GM12878 (cell line): ENCODE measurements around the gene DYNLT2.

Experiments
- ATF7 ChIP-seq: fragments of 450-650 bp; IDR thresholded peaks from 2 replicates; pipeline ENCODE4 v1.6.1; 2016; ENCODE audit warnings: low read depth, mild to moderate bottlenecking
- CEBPB ChIP-seq, 2 experiments: fragments of 150-350 bp in 1 of 2; IDR thresholded peaks; 2 replicates each; pipeline ENCODE4 v1.6.1; 2012 to 2014; ENCODE audit warnings: low read depth in 2 of 2, low read length in 2 of 2, borderline replicate concordance in 1 of 2, inconsistent platforms in 1 of 2
- CTCF ChIP-seq, 3 experiments: IDR thresholded peaks in 2 of 3; conservative IDR thresholded peaks in 1 of 3; 2 replicates each; pipeline ENCODE4 v1.5.1; 2011; ENCODE audit warnings: low read depth in 3 of 3, low read length in 3 of 3, mild to moderate bottlenecking in 3 of 3, control low read depth in 2 of 3, moderate library complexity in 2 of 3, inconsistent platforms in 1 of 3, mixed read lengths in 1 of 3; ENCODE audit not compliant: control insufficient read depth in 2 of 3, insufficient read depth in 1 of 3; ENCODE audit errors: extremely low read depth in 1 of 3
- ETV6 ChIP-seq, 2 experiments: fragments of 450-650 bp in 1 of 2; IDR thresholded peaks in 1 of 2; conservative IDR thresholded peaks in 1 of 2; 2 replicates each; pipeline ENCODE4 v1.6.1; 2014; ENCODE audit warnings: antibody characterized with exemption in 1 of 2, borderline replicate concordance in 1 of 2, low read depth in 1 of 2, mild to moderate bottlenecking in 1 of 2, moderate library complexity in 1 of 2
- IRF5 ChIP-seq: fragments of 450-650 bp; IDR thresholded peaks from 2 replicates; pipeline ENCODE4 v1.6.1; 2017; ENCODE audit warnings: borderline replicate concordance
- POLR2A ChIP-seq: IDR thresholded peaks from 2 replicates; pipeline ENCODE4 v1.6.1; 2011; ENCODE audit warnings: low read depth, mild to moderate bottlenecking, low read length
- POLR2AphosphoS2 ChIP-seq: IDR thresholded peaks from 2 replicates; pipeline ENCODE4 v1.6.1; 2011; ENCODE audit warnings: low read depth, mild to moderate bottlenecking, low read length, improper control_type of control experiment, moderate library complexity
- RBBP5 ChIP-seq: fragments of 200-600 bp; sonication (generic); conservative IDR thresholded peaks from 2 replicates; pipeline ENCODE4 v1.6.1; 2016
- REST ChIP-seq: IDR thresholded peaks from 2 replicates; pipeline ENCODE4 v1.6.1; 2012; ENCODE audit warnings: mild to moderate bottlenecking, low read depth, low read length
- STAT1 ChIP-seq: fragments of 450-650 bp; conservative IDR thresholded peaks from 2 replicates; pipeline ENCODE4 v1.6.1; 2014; ENCODE audit warnings: antibody characterized with exemption, mild to moderate bottlenecking
- USF2 ChIP-seq: IDR thresholded peaks from 2 replicates; pipeline ENCODE4 v1.6.1; 2011; ENCODE audit warnings: low read depth, low read length, improper control_type of control experiment, borderline replicate concordance
- ZNF274 ChIP-seq: IDR thresholded peaks from one replicate; pipeline ENCODE4 v1.8.0; 2011; ENCODE audit not compliant: insufficient read length, insufficient read depth

GRCh38 chr6:169695131-169695530 is 56.2 kb downstream of the DYNLT2 start:
- TF ChIP-seq ATF7 (no peak), CTCF (IDR thresholded peaks at IDR 0.05 in 2 of 3, conservative IDR thresholded peaks at IDR 0.05 in 1 of 3; ENCODE audit: control insufficient read depth in 2 of 3, extremely low read depth in 1 of 3, insufficient read depth in 1 of 3, low read depth in 3 of 3, low read length in 3 of 3) (no peak), IRF5 (no peak), REST (no peak), POLR2AphosphoS2 (no peak), CEBPB (IDR thresholded peaks at IDR 0.05; ENCODE audit: borderline replicate concordance in 1 of 2, low read depth in 2 of 2, low read length in 2 of 2) (no peak), ZNF274 (no peak), ETV6 (conservative IDR thresholded peaks at IDR 0.05 in 1 of 2, IDR thresholded peaks at IDR 0.05 in 1 of 2; ENCODE audit: borderline replicate concordance in 1 of 2, low read depth in 1 of 2) (no peak), USF2 (no peak), STAT1 (no peak), RBBP5 (no peak), POLR2A (no peak)
